NCI-H2029 treated with DMSO at 0.1 percent for 48 hours (cell line): ENCODE data around the gene TNFRSF25.
A peak's percentile ranks its signal among the peaks of the same experiment; 100 is the strongest.

ENCODE experiments used
- DNase-seq: peaks from one replicate; lab custom pipeline; 2025; lab: John Stamatoyannopoulos, UW

TNFRSF25 gene

GRCh38 chr1:6416906-6417305 lies 49.1 kb downstream of the TNFRSF25 start:
- no peak for DNase-seq

- DNase-seq: no peak
Observed at GRCh38 chr1:6416295-6416656, 49.7 kb downstream of the TNFRSF25 start.

- no peak for DNase-seq
Observed at GRCh38 chr1:6414881-6415626, 50.9 kb downstream of the TNFRSF25 start.

GRCh38 chr1:6414443-6414844 lies 51.5 kb downstream of the TNFRSF25 start:
- DNase-seq: no peak

DNA sequence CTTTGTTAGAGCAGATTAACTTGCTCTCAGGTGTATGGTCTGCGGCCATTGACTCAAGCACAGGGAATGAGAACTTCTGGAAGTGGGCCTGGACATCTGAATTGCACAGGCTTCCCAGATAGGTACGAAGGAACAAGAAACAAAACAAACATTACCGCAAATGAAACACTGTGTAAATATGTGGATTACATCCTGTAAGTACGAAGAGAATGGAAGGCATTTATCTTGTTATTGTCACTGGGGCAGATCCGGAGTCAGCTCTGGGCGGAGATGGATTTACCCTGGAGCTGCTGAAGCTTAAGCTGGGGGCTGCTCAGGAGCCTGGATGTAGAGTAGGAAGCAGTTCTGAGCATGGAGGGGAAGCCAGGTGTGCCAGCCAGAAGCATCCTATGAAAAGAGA lies 53.1 kb downstream of the TNFRSF25 start:
- peak; percentile 56 for DNase-seq
